CD4-positive, CD25-positive, alpha-beta regulatory T cell (primary cell): Measurements from ENCODE around the gene GP1BA. TPM values are rescaled to one million over a fixed set of nuclear protein-coding genes. Genes with fewer than 3 reads are reported as not detected.
"Not testable (repeated sequence)": the region's sequence is repeated elsewhere in the genome, so short reads cannot be mapped to it uniquely, and the experiment has no call there.

Experiments used
- ATAC-seq, 2 donors: fragments of 150-1000 bp; cut with Tn5 transposase; one replicate each; pipeline ENCODE4 v1.10.0; 2021; ENCODE audit warnings: low read depth in 2 of 2, moderate number of reproducible peaks in 2 of 2, moderate library complexity in 1 of 2
- DNase-seq, 3 donors: peaks; one replicate each; pipeline versions ENCODE4 v3.0.0 to v3.0.0-alpha.2; 2012 to 2022; ENCODE audit warnings: mixed read lengths in 1 of 3
- H3K27ac ChIP-seq: one replicate; pipeline ENCODE4 v1.7.0; 2013; ENCODE audit warnings: mild to moderate bottlenecking, low read length; ENCODE audit not compliant: insufficient read depth, poor library complexity, severe bottlenecking
- H3K27me3 ChIP-seq: one replicate; pipeline ENCODE4 v1.7.0; 2013; ENCODE audit warnings: low read length; ENCODE audit not compliant: control insufficient read depth, insufficient read depth
- H3K36me3 ChIP-seq: one replicate; pipeline ENCODE4 v1.7.0; 2013; ENCODE audit warnings: mild to moderate bottlenecking, low read length, moderate library complexity; ENCODE audit not compliant: control insufficient read depth, insufficient read depth
- H3K4me1 ChIP-seq: 2 replicates; pipeline ENCODE4 v1.7.0; 2013; ENCODE audit warnings: mild to moderate bottlenecking, low read length; ENCODE audit not compliant: insufficient read depth, control insufficient read depth, poor library complexity, severe bottlenecking
- H3K4me3 ChIP-seq: one replicate; pipeline ENCODE4 v1.7.0; 2013; ENCODE audit warnings: low read depth, mild to moderate bottlenecking, low read length, moderate library complexity
- H3K9me3 ChIP-seq, 2 experiments: 1 replicate in 1 of 2; 2 replicates in 1 of 2; pipeline ENCODE4 v1.7.0; 2013; ENCODE audit warnings: low read length in 2 of 2, mild to moderate bottlenecking in 1 of 2, moderate library complexity in 1 of 2; ENCODE audit not compliant: control insufficient read depth in 2 of 2
- H3K27ac Mint-ChIP-seq, 3 donors: one replicate each; pipeline ENCODE4 v1.8.0; 2020 to 2022; ENCODE audit warnings: mild to moderate bottlenecking in 3 of 3, mixed read lengths in 3 of 3, moderate library complexity in 2 of 3
- H3K27me3 Mint-ChIP-seq: one replicate; pipeline ENCODE4 v1.8.0; 2022; ENCODE audit warnings: mild to moderate bottlenecking, mixed read lengths
- H3K36me3 Mint-ChIP-seq: one replicate; pipeline ENCODE4 v1.8.0; 2020; ENCODE audit warnings: mixed read lengths
- H3K4me1 Mint-ChIP-seq, 4 donors: one replicate each; pipeline ENCODE4 v1.8.0; 2020 to 2022; ENCODE audit warnings: mixed read lengths in 4 of 4, mild to moderate bottlenecking in 1 of 4
- H3K4me3 Mint-ChIP-seq, 4 donors: one replicate each; pipeline ENCODE4 v1.8.0; 2020 to 2022; ENCODE audit warnings: mild to moderate bottlenecking in 4 of 4, mixed read lengths in 4 of 4, moderate library complexity in 3 of 4
- H3K9me3 Mint-ChIP-seq, 7 donors: one replicate each; pipeline ENCODE4 v1.8.0; 2020 to 2022; ENCODE audit warnings: mixed read lengths in 7 of 7, mild to moderate bottlenecking in 3 of 7, moderate library complexity in 2 of 7
- polyA plus RNA-seq, 4 donors: library from polyadenylated mRNA; unstranded; fragments of 300-500 nt; fragmentation: Illumina TruSeq; gene quantifications; one replicate each; pipeline ENCODE4 v1.2.3, GENCODE V29; 2021
- total RNA-seq: library from RNA; stranded (reverse); gene quantifications from one replicate; pipeline ENCODE4 v1.2.3, GENCODE V29; 2022

Gene GP1BA
- total and polyA plus RNA-seq, 5 donors from 2014 or later, result 0.07 to 1.9 (median 0.22) TPM; not detected in 2

GRCh38 chr17:4920351-4921048 is 11.6 kb upstream of the GP1BA start:
- no peaks in the 10 kb centered on the region for H3K4me1 ChIP-seq
- Mint-ChIP-seq H3K9me3 (no peaks in the 10 kb centered on the region), H3K27me3 (no peaks in the 10 kb centered on the region), H3K27ac (peak overlapping the region in 1 of 3 donors; percentile 29), H3K4me3 (no peak overlapping the region), H3K36me3 (no peaks in the 10 kb centered on the region), H3K4me1 (no peaks in the 10 kb centered on the region)
- H3K27me3 ChIP-seq, result no peaks in the 10 kb centered on the region
- H3K9me3 ChIP-seq, result no peaks in the 10 kb centered on the region
- no peak overlapping the region for H3K4me3 ChIP-seq
- no peak for ATAC-seq
- H3K36me3 ChIP-seq, result no peaks in the 10 kb centered on the region
- H3K27ac ChIP-seq, result no peak overlapping the region
- no peak for DNase-seq

- Mint-ChIP-seq H3K9me3 (no peaks in the 10 kb centered on the region), H3K27me3 (no peaks in the 10 kb centered on the region), H3K36me3 (peaks cover under 1% of the 10 kb centered on the region), H3K27ac (peak overlapping the region in 1 of 3 donors; percentile 29), H3K4me1 (no peaks in the 10 kb centered on the region), H3K4me3 (no peak overlapping the region)
- Histone ChIP-seq H3K4me1 (no peaks in the 10 kb centered on the region), H3K27me3 (no peaks in the 10 kb centered on the region), H3K9me3 (no peaks in the 10 kb centered on the region), H3K4me3 (no peak overlapping the region), H3K36me3 (no peaks in the 10 kb centered on the region), H3K27ac (no peak overlapping the region)
- no peak for ATAC-seq
- DNase-seq, result no peak
Measured at GRCh38 chr17:4921320-4921719, 10.8 kb upstream of the GP1BA start.

GRCh38 chr17:4926577-4927335 is 5.3 kb upstream of the GP1BA start:
- not testable (repeated sequence) for H3K4me1 ChIP-seq, H3K9me3 ChIP-seq, H3K27me3 Mint-ChIP-seq, H3K4me1 Mint-ChIP-seq, H3K27me3 ChIP-seq, H3K36me3 ChIP-seq, ATAC-seq, H3K27ac Mint-ChIP-seq, H3K27ac ChIP-seq, DNase-seq, H3K9me3 Mint-ChIP-seq, H3K4me3 ChIP-seq, H3K4me3 Mint-ChIP-seq
- peaks cover 21% of the 10 kb centered on the region for H3K36me3 Mint-ChIP-seq

- ATAC-seq, result no peak
- Mint-ChIP-seq H3K4me1 (peaks cover 0 to 14% (median 5%) of the 10 kb centered on the region in 4 donors), H3K36me3 (peaks cover 21% of the 10 kb centered on the region), H3K9me3 (no peaks in the 10 kb centered on the region), H3K4me3 (no peak overlapping the region), H3K27me3 (no peaks in the 10 kb centered on the region), H3K27ac (peak overlapping the region in 2 of 3 donors; percentile 60 to 62)
- Histone ChIP-seq H3K27me3 (no peaks in the 10 kb centered on the region), H3K36me3 (no peaks in the 10 kb centered on the region), H3K27ac (no peak overlapping the region), H3K4me1 (peaks cover 3% of the 10 kb centered on the region), H3K4me3 (no peak overlapping the region), H3K9me3 (no peaks in the 10 kb centered on the region)
- no peak for DNase-seq
Measured at GRCh38 chr17:4928881-4929280, 3.2 kb upstream of the GP1BA start.

GRCh38 chr17:4932756-4933155 is 679 bp downstream of the GP1BA start:
- Histone ChIP-seq H3K9me3 (no peaks in the 10 kb centered on the region), H3K4me3 (no peak overlapping the region), H3K27me3 (no peaks in the 10 kb centered on the region), H3K36me3 (peaks cover 3% of the 10 kb centered on the region), H3K27ac (no peak overlapping the region), H3K4me1 (peaks cover 10% of the 10 kb centered on the region)
- H3K4me1 Mint-ChIP-seq, result peaks cover 0 to 35% (median 16%) of the 10 kb centered on the region in 4 donors
- H3K4me3 Mint-ChIP-seq, result no peak overlapping the region
- H3K9me3 Mint-ChIP-seq, result no peaks in the 10 kb centered on the region
- peak overlapping the region in 1 of 3 donors; percentile 51 for H3K27ac Mint-ChIP-seq
- no peak for ATAC-seq
- H3K36me3 Mint-ChIP-seq, result peaks cover 19% of the 10 kb centered on the region
- no peak for DNase-seq
- H3K27me3 Mint-ChIP-seq, result no peaks in the 10 kb centered on the region

- Mint-ChIP-seq H3K36me3 (peaks cover 19% of the 10 kb centered on the region), H3K4me3 (peak overlapping the region in 2 of 4 donors; percentile 56 to 75), H3K27me3 (no peaks in the 10 kb centered on the region), H3K27ac (peak overlapping the region in 1 of 3 donors; percentile 90), H3K9me3 (no peaks in the 10 kb centered on the region), H3K4me1 (peaks cover 0 to 43% (median 21%) of the 10 kb centered on the region in 4 donors)
- no peak overlapping the region for H3K4me3 ChIP-seq
- H3K27me3 ChIP-seq, result no peaks in the 10 kb centered on the region
- ATAC-seq (no peak), DNase-seq (no peak)
- peaks cover 7% of the 10 kb centered on the region for H3K36me3 ChIP-seq
- no peaks in the 10 kb centered on the region for H3K9me3 ChIP-seq
- no peak overlapping the region for H3K27ac ChIP-seq
- peaks cover 13% of the 10 kb centered on the region for H3K4me1 ChIP-seq
Measured at GRCh38 chr17:4933646-4934045, 1.6 kb downstream of the GP1BA start.

GRCh38 chr17:4934173-4934979 is 2.3 kb downstream of the GP1BA start:
- Mint-ChIP-seq H3K36me3 (peaks cover 15% of the 10 kb centered on the region), H3K27me3 (no peaks in the 10 kb centered on the region), H3K4me1 (peaks cover 0 to 50% (median 26%) of the 10 kb centered on the region in 4 donors), H3K4me3 (peak overlapping the region in 2 of 4 donors; percentile 13 to 51), H3K27ac (peak overlapping the region in 2 of 3 donors; percentile 52 to 90), H3K9me3 (no peaks in the 10 kb centered on the region)
- DNase-seq, result no peak
- H3K36me3 ChIP-seq, result peaks cover 7% of the 10 kb centered on the region
- no peak overlapping the region for H3K27ac ChIP-seq
- no peaks in the 10 kb centered on the region for H3K27me3 ChIP-seq
- peaks cover 21% of the 10 kb centered on the region for H3K4me1 ChIP-seq
- ATAC-seq, result no peak
- no peaks in the 10 kb centered on the region for H3K9me3 ChIP-seq
- H3K4me3 ChIP-seq, result no peak overlapping the region
